BLaER1 treated with 17β-estradiol and CSF1 and Interleukin-3, amounts not matched to agents 10 nM and 100 nM (cell line): ENCODE data around the gene CAPN7.
"Not testable (repeated sequence)": the region's sequence is repeated elsewhere in the genome, so short reads cannot be mapped to it uniquely, and the experiment has no call there.

Experiments used
- H3K27ac ChIP-seq, 11 experiments: shearing (Covaris generic); formaldehyde crosslinking; 2 replicates each; pipeline ENCODE4 v1.8.1; 2022
- H3K27me3 ChIP-seq, 11 experiments: shearing (Covaris generic); formaldehyde crosslinking; 2 replicates each; pipeline ENCODE4 v1.8.1; 2022
- H3K36me3 ChIP-seq, 11 experiments: shearing (Covaris generic); formaldehyde crosslinking; 2 replicates each; pipeline ENCODE4 v1.8.1; 2022
- H3K4me1 ChIP-seq, 10 experiments: shearing (Covaris generic); formaldehyde crosslinking; 2 replicates each; pipeline ENCODE4 v1.8.1; 2022
- H3K4me2 ChIP-seq, 11 experiments: shearing (Covaris generic); formaldehyde crosslinking; 2 replicates each; pipeline ENCODE4 v1.8.1; 2022
- H3K4me3 ChIP-seq, 10 experiments: shearing (Covaris generic); formaldehyde crosslinking; 2 replicates each; pipeline ENCODE4 v1.8.1; 2022
- H3K9ac ChIP-seq, 11 experiments: shearing (Covaris generic); formaldehyde crosslinking; 2 replicates each; pipeline ENCODE4 v1.8.1; 2022
- H3K9me3 ChIP-seq, 11 experiments: shearing (Covaris generic); formaldehyde crosslinking; replicated peaks in 1 of 11; 2 replicates each; pipeline ENCODE4 v1.8.1; 2022
- H4K20me1 ChIP-seq, 11 experiments: shearing (Covaris generic); formaldehyde crosslinking; 2 replicates each; pipeline ENCODE4 v1.8.1; 2022
- Cebpa-rat ChIP-seq, 11 experiments: shearing (Covaris generic); IDR thresholded peaks; 2 replicates each; pipeline ENCODE4 v1.8.1; 2022

Gene CAPN7

GRCh38 chr3:15205934-15206661 is at the start of gene CAPN7:
Gene CAPN7 (plus strand): TSS chr3:15206246. CDS start chr3:15206496, 250 bp downstream.
- H3K4me3 ChIP-seq, result peak within 1 kb of the TSS; percentile 72 to 96 (median 90)
- TF ChIP-seq Cebpa-rat (IDR thresholded peaks at IDR 0.05), result no peak
- H3K4me2 ChIP-seq, result peak within 1 kb of the TSS; percentile 81 to 94 (median 91)
- no peaks in the 10 kb centered on the region for H3K27me3 ChIP-seq
- H3K36me3 ChIP-seq, result peaks cover 12 to 27% (median 17%) of the 10 kb centered on the region in 11 experiments; a peak in 21 of 22 replicates
- peaks cover 17 to 32% (median 22%) of the 10 kb centered on the region in 10 experiments for H3K4me1 ChIP-seq
- peaks cover 23 to 49% (median 41%) of the 10 kb centered on the region in 11 experiments; a peak in 20 of 22 replicates for H4K20me1 ChIP-seq
- peak within 1 kb of the TSS; percentile 83 to 99 (median 94) for H3K9ac ChIP-seq
- H3K27ac ChIP-seq, result peak within 1 kb of the TSS; percentile 78 to 97 (median 92)
- no peaks in the 10 kb centered on the region for H3K9me3 ChIP-seq

GRCh38 chr3:15157441-15157840 is 48.6 kb upstream of the CAPN7 start:
- Histone ChIP-seq H3K4me1 (peaks cover 0 to 6% (median 0%) of the 10 kb centered on the region in 10 experiments; a peak in 1 of 20 replicates), H3K9ac (no peak overlapping the region), H4K20me1 (no peaks in the 10 kb centered on the region), H3K9me3 (peaks cover 0 to 7% (median 0%) of the 10 kb centered on the region in 11 experiments; a peak in 8 of 22 replicates), H3K4me3 (no peak overlapping the region), H3K4me2 (no peak overlapping the region), H3K27ac (no peak overlapping the region), H3K36me3 (no peaks in the 10 kb centered on the region), H3K27me3 (no peaks in the 10 kb centered on the region)
- TF ChIP-seq Cebpa-rat (IDR thresholded peaks at IDR 0.05), result no peak

GRCh38 chr3:15159501-15160136 is 46.4 kb upstream of the CAPN7 start:
- H4K20me1 ChIP-seq, result no peaks in the 10 kb centered on the region
- TF ChIP-seq Cebpa-rat (IDR thresholded peaks at IDR 0.05), result no peak
- H3K36me3 ChIP-seq, result no peaks in the 10 kb centered on the region
- H3K9me3 ChIP-seq, result peaks cover 0 to 17% (median 9%) of the 10 kb centered on the region in 11 experiments; a peak in 16 of 22 replicates
- no peak overlapping the region for H3K4me3 ChIP-seq
- H3K4me1 ChIP-seq, result peaks cover 0 to 6% (median 0%) of the 10 kb centered on the region in 10 experiments; a peak in 1 of 20 replicates
- H3K4me2 ChIP-seq, result no peak overlapping the region
- no peak overlapping the region for H3K27ac ChIP-seq
- H3K27me3 ChIP-seq, result no peaks in the 10 kb centered on the region
- no peak overlapping the region for H3K9ac ChIP-seq

GRCh38 chr3:15160662-15161061 is 45.4 kb upstream of the CAPN7 start:
- H3K4me1 ChIP-seq, result peaks cover 0 to 6% (median 0%) of the 10 kb centered on the region in 10 experiments; a peak in 2 of 20 replicates
- no peak overlapping the region for H3K4me3 ChIP-seq
- no peaks in the 10 kb centered on the region for H3K36me3 ChIP-seq
- TF ChIP-seq Cebpa-rat (IDR thresholded peaks at IDR 0.05), result no peak
- H3K4me2 ChIP-seq, result no peak overlapping the region
- H3K27ac ChIP-seq, result no peak overlapping the region
- H4K20me1 ChIP-seq, result no peaks in the 10 kb centered on the region
- peaks cover 4 to 28% (median 11%) of the 10 kb centered on the region in 11 experiments; a peak in 17 of 22 replicates for H3K9me3 ChIP-seq
- no peaks in the 10 kb centered on the region for H3K27me3 ChIP-seq
- no peak overlapping the region for H3K9ac ChIP-seq

GRCh38 chr3:15161133-15161532 is 44.9 kb upstream of the CAPN7 start:
- Histone ChIP-seq H3K9me3 (peaks cover 4 to 28% (median 11%) of the 10 kb centered on the region in 11 experiments; a peak in 17 of 22 replicates), H3K27me3 (no peaks in the 10 kb centered on the region), H3K27ac (no peak overlapping the region), H3K9ac (no peak overlapping the region), H3K4me3 (no peak overlapping the region), H3K4me2 (no peak overlapping the region), H3K36me3 (no peaks in the 10 kb centered on the region), H3K4me1 (peaks cover 0 to 6% (median 0%) of the 10 kb centered on the region in 10 experiments; a peak in 2 of 20 replicates), H4K20me1 (no peaks in the 10 kb centered on the region)
- TF ChIP-seq Cebpa-rat (IDR thresholded peaks at IDR 0.05), result no peak

GRCh38 chr3:15163656-15164055 is 42.4 kb upstream of the CAPN7 start:
- H3K9ac ChIP-seq, H3K4me3 ChIP-seq, H3K4me1 ChIP-seq, H3K27me3 ChIP-seq, H3K27ac ChIP-seq, H3K4me2 ChIP-seq, H3K36me3 ChIP-seq, H4K20me1 ChIP-seq: not testable (repeated sequence)
- peaks cover 4 to 28% (median 10%) of the 10 kb centered on the region in 11 experiments; a peak in 16 of 22 replicates for H3K9me3 ChIP-seq

- TF ChIP-seq Cebpa-rat (IDR thresholded peaks at IDR 0.05), result no peak
- Histone ChIP-seq H3K36me3 (no peaks in the 10 kb centered on the region), H3K4me1 (peaks cover 0 to 5% (median 0%) of the 10 kb centered on the region in 10 experiments; a peak in 2 of 20 replicates), H4K20me1 (no peaks in the 10 kb centered on the region), H3K9me3 (peaks cover 4 to 28% (median 10%) of the 10 kb centered on the region in 11 experiments; a peak in 16 of 22 replicates), H3K4me3 (no peak overlapping the region), H3K27ac (no peak overlapping the region), H3K9ac (no peak overlapping the region), H3K4me2 (no peak overlapping the region), H3K27me3 (no peaks in the 10 kb centered on the region)
These were observed 41.7 kb upstream of the CAPN7 start for GRCh38 chr3:15164340-15164739.

- no peaks in the 10 kb centered on the region; a peak in 1 of 20 replicates for H3K4me1 ChIP-seq
- H3K4me2 ChIP-seq, result no peak overlapping the region
- H3K27ac ChIP-seq, result no peak overlapping the region
- no peak overlapping the region for H3K4me3 ChIP-seq
- no peaks in the 10 kb centered on the region for H3K36me3 ChIP-seq
- TF ChIP-seq Cebpa-rat (IDR thresholded peaks at IDR 0.05), result no peak
- H3K9me3 ChIP-seq, result peaks cover 4 to 28% (median 10%) of the 10 kb centered on the region in 11 experiments; a peak in 16 of 22 replicates
- H3K27me3 ChIP-seq, result no peaks in the 10 kb centered on the region
- no peak overlapping the region for H3K9ac ChIP-seq
- H4K20me1 ChIP-seq, result no peaks in the 10 kb centered on the region
These were observed 41.0 kb upstream of the CAPN7 start for GRCh38 chr3:15165061-15165460.

- H4K20me1 ChIP-seq, H3K9ac ChIP-seq, H3K27me3 ChIP-seq, H3K36me3 ChIP-seq, H3K27ac ChIP-seq, H3K4me2 ChIP-seq, H3K4me3 ChIP-seq, H3K4me1 ChIP-seq: not testable (repeated sequence)
- peaks cover 4 to 25% (median 10%) of the 10 kb centered on the region in 11 experiments; a peak in 16 of 22 replicates for H3K9me3 ChIP-seq
These were observed 39.7 kb upstream of the CAPN7 start for GRCh38 chr3:15166391-15166790.
